Activated CD8-positive, alpha-beta memory T cell treated with anti-CD3 and anti-CD28 coated beads for 48 hours (primary cell): ENCODE data around the gene MRPS10.
"Not testable (repeated sequence)": the region's sequence is repeated elsewhere in the genome, so short reads cannot be mapped to it uniquely, and the experiment has no call there.

Experiments
- DNase-seq, 3 experiments: peaks; one replicate each; pipeline ENCODE4 v3.0.0-alpha.2; 2020; ENCODE audit warnings: low read depth in 2 of 3, low spot score in 2 of 3

Gene MRPS10

DNA sequence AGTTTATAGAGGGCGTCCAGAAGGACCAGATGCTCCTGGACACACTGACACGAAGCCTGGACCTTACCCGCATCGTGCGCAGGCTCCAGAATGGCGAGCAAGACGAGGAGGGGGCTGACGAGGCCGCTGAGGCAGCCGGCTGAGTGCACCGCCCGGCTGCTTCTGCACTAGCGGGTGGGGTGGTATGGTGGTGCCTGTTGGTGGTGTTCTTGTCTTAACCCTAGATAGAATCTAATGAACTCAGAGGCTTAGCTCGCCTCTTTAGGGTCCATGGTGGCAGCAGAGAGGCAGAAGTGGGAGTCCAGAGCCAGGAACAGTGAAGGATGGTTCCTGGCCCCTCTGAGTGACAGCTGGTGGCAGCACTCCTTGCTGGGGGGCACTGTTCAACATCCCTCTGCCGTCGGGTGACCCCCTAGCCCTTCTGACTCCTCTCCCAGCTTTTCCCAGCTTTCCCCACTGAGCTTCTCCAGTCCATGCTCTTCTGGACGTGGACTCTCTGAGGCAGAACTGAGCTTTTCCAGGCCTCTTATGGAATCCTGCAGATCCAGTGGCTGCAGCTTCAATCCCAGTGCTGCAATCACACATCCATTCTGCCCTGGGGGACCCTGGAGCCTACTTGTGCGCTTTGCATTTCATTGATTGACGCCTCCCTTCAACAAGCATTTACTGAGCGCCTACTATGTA is 38.3 kb downstream of the MRPS10 start:
- DNase-seq: no peak

DNA sequence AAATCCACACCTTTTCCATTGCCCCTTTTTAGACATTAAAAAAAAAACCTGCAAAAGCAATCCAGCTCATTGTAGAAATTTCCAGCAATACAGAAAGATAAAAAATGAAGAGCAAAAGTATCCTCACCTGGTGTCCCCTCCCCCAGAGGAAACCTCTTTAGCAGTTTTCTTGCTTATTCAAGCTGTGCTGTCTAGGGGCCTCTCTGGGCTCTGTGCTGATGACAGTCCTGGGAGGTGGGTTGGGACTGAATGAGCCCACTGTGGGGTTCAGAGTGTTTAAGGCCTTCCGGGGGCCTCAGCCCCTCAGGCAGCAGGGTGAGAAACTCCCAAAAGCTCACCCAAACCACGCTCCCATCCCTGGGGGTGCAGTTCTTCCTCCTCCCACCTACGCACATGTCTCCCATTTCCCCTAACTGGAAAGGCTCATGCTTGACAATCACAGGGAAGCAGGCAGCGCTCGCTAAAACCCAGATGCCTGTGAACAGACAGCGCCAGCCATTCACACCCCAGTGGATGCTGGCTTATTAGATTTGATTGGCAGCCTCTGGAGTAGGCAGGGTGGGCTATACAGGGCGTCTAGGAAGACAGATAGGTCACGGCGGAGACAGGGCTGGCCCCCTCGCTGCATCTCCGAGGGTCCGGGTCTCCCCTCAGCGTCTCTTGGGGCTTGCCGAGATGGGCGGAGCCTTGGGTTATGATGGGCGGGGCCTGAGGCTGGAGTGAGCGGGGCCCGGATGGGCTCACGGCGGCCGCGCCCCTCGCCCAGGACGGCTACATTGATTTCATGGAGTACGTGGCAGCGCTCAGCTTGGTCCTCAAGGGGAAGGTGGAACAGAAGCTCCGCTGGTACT is 39.9 kb downstream of the MRPS10 start:
- DNase-seq: no peak

DNA sequence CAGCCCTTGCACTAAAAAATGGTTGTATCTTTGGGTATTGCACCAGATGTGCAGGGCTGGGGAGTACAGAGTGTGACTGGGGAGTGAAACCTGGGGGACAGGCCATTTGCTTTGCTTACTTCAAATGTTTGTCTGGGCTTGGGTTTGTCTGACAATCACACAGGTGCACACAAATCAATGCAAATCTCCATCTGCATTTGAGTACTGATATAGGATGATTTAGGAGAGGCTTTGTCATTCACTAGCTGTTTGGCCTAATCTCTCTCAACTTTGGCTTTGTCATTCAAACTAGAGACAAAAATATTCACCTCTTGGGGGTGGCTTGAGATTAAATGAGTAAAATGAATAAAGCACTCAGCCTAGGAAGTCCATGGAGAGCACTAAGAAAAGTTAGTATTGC is 40.7 kb downstream of the MRPS10 start:
- DNase-seq: no peak

DNA sequence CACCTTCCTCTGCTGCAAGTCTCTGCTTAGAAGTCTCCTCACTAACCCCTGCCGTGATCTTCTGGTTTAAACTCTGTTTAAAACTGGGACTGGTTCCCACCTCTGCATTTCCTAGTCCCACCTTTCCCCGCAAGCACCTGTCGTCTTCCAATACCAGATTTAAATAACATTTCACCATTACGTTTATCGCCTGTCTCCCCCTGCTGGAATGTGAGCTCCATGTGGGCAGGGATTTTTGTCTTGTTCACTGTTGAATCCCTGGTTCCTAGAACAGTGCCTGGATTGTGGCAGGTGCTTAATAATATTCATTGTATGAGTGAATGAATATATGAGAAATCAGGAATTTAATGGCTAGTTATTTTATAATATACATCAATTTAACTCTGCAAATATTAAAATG is 41.8 kb downstream of the MRPS10 start:
- no peak for DNase-seq

DNA sequence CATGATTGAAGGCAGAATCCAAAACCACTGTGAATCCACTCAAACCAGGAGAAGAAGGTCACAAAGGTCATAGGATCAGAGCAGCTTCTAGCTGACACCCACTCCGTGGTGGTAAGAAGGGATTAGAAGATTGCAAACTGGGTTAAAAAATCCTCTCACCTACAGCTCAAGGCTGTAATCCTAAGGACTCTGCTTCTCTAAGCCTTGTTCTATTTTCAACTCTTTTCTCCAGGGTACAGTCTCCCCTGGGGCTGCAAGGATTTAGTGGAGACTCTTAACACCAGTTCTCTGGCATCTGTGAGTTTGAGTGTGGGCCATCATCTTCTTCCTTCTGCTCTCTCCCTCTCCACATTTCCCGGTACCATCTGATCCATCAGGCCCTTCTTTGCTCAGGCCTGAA is 44.6 kb downstream of the MRPS10 start, which contains the start of gene GUCA1A:
GUCA1A (plus strand) TSS at position 264 of the 400 bp plus-strand sequence. CDS start 250 bp downstream, outside the sequence.
- DNase-seq: no peak

DNA sequence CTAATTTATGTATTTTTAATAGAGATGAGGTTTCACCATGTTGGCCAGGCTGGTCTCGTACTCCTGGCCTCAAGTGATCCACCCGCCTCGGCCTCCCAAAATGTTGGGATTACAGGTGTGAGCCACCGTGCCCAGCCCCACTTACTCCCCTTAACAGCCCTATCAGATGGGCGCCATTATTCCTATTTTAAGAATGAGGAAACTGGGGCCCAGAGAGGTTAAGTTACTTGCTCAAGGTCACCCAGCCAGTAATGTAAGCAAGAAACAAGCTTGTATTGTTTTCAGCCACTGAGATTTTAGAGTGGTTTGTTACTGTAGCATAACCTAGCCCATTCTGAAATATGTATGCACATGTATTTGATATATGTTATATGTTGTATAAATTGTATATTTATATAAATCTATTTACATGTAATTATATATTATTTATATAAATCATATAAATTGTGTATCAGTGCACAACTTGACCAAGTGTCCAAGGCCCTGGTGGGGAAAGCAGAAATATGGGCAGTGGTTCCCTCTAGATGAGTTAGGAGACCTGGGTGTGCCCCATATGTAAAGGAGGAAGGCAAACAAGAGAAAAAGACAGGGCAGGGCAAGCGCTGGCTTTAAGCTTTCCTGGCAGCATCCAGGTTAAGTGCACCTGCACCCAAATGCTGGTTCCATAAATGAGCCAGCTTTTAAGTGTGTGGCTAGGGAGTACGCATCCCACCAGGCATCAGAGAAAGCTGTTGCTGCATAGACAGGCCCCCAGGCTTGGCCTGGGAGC is 45.7 kb downstream of the MRPS10 start:
- no peak for DNase-seq

DNA sequence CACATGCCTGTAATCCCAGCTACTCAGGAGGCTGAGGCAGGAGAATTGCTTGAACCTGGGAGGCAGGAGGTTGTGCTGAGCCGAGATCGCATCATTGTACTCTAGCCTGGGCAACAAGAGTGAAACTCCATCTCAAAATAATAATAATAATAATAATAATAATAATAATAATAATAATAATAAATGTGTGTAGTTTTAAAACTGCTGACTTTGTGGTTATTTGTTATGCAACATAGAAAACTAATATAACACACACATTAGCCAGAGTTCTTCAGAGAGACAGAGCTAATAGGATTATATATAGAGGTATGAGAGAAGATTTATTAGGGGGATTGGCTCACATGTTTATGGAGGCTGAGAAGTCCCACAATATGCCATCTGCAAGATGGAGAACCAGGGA is 47.9 kb downstream of the MRPS10 start:
- DNase-seq: not testable (repeated sequence)

DNA sequence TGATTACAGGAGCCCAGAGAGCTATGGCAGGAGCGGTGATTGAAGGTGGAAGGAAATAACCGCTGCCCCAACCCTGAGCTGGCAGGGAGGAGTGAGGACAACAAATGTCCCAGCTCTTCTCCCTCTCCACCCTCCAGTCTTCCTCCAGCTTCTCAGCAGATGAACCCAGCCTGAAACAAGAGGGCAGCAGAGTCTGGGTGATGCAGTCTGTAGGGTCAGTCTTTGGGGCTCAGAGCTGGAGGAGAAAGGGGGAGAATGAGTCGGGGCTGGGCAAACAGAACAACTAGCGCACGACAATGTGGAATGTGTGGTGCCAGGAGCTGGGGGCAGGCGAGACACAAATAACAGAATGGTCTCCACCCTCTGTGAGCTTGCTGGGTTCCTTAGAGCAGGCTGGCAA is 49.0 kb downstream of the MRPS10 start:
- no peak for DNase-seq

DNA sequence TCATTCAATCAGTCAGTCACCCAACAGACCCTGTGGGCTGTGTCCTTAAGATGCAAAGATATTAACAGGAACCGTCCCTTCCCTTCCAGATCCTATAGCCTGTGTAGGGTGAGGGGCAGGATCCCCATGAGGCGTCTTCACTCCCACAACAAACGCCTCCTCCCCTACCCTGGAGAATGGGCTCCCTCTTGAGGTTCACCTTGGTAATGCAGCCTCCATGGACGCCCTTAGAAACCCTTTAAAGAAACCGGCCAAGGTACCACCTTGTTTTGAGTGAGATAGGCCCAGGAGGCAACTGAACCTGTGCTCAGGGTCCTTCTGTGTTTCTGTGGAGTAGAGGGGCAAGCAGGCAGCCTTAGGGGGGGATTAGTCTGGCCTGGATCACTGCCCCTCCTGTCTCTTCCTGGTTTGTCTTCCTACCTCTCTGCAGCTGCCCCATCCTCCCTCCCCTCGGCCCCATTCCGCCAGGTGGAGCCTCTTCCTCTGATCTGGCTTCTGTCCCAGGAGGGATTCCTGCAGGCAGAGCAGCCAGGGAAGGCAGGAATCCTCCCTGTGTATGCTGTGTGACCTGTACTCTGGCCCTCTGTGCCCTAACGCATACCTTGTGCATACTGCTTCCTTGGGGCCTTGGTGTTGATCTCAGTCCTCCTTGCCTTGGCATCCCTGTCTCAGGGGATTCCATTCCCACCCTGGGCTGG is 51.1 kb downstream of the MRPS10 start:
- DNase-seq: peak; percentile 30 to 78 (median 71)

DNA sequence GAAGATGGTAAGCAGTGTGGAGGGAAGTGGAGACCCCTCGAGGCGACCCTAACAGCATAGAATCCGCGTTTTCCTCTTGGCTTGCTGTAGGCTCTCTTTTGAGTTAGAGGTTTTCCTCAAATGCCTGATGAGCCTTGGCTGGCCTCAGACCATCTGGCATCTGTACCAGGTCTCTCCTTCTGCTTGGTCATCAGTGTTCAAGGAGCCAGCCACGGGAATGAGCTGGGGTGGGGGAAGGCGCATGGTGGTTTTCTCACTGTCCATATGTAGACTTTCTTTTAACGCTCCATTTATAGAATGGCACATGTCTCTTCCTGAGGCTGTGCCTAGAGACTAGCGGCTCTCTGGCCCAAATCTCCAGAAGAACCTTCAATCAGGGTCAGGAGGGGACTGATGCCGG is 52.6 kb downstream of the MRPS10 start:
- no peak for DNase-seq

DNA sequence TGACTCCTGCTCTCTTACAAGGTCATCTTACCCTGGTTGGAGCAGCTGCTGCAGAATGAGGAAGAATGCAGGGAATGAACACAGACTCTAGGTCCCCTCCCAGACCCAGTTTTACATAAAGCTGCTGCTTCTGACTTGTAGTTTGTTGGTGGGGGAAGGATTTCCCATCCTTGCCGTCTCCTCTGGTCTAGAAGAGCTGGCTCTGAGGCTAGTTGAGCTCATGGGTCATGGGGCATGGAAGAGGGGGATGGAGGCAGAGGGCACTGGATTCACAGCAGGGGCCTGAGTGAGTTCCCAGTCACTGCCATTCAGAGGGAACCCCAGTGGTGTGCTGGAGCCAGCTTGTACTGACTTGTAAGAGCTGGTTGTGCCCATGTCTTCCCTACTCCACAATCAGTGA is 53.7 kb downstream of the MRPS10 start:
- DNase-seq: no peak

DNA sequence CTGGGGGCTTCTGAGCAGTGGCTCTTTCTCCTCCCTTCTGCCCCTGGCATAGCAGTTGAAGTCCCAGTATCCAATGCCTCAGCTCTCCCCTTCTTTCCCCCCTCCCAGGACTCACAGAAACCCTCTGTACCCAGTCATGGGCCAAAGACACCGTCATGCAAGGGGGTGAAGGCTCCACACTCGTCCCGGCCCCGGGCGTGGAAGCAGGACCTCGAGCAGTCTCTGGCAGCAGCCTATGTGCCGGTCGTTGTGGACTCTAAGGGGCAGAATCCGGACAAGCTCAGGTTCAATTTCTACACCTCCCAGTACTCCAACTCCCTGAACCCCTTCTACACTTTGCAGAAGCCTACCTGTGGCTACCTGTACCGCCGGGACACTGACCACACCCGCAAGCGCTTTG is 54.8 kb downstream of the MRPS10 start:
- no peak for DNase-seq

DNA sequence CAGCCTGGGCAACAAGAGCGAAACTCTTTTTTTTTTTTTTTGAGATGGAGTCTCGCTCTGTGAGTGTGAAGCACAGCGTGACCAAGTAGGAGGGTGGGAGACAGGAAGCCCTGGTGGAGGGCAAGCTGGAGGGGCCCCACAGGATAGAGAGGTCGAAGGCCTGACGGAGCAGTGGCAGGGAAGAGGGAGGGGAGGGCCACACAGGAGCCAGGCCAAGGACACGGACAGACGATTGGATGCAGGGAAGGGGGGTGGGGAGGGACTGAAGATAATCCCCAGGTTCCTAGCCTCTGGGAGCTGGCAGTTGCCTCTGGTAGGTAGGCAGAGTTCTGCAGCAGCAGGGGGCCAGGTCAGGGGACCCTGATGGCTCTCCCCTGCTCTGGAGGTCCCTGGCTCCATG is 55.3 kb downstream of the MRPS10 start:
- DNase-seq: no peak

DNA sequence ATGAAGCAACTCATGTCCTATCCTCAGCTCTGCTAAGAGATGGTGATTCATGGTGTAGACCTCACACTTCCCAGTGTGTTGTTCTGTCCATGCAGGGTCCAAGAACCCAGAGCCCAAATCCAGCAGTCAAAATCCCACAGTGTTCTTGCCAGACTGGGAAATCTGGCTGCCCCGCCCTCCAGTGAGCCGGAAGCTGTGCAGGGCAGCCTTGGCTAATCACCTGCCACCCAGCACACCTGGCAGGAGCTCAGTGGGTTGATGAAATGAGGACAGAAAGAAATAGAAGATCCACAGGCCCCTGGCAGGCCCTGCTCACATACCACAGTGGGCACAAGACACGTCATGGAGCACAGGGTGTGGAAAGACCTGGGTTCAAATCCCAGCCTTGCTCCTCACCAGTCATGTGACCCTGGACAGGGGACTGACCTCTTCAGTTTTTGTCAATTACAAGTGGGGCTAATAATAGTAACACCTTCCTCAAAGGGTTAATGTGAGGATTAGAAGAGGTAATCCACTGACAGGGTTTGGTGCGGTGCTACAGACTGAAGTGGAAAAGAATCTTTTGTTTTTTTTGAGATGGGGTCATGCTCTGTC is 58.1 kb downstream of the MRPS10 start:
- DNase-seq: no peak

DNA sequence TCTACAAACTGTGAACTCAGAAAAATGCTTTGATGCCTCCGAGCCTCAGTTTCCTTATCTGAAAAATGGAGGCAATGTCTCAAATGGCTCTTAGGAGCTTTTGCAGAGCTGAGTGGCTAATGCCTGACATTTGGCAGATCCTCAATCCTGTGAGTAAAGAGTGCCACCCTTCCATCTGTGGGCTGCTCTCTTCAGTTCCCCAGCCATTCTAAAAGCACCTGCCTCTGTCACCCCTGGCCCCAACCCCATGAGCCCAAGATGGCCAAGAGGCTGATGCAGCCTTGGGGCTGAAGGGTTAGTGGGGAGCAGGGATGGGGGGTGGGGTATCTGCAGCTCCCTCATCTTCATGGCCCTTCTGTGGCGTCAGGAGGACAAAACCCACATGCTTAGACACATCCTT is 59.0 kb downstream of the MRPS10 start:
- no peak for DNase-seq

DNA sequence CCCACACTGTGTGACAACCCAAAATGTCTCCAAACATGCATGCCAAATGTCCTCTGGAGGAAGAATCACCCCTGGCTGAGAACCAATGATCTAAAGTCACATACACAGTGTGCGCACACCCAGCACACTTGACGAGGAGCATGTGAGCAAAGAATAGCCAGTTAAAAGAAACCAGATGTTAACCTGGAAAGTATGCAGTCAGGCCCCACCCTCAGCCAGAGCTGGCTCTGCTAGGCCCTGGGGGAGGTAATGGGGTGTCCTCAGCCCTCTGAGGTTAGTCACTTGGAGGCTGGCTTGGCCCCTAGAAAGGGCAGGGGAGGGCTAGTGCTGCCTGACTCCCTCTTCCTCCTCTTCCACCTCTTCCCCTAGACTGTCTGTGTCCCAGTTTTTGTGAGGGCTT is 59.6 kb downstream of the MRPS10 start:
- DNase-seq: no peak
